Duodenal mucosa (tissue), 2 donors: ENCODE results near the gene POLN.

ENCODE experiments used
- H3K27ac ChIP-seq: one replicate; pipeline ENCODE4 v1.7.0; 2013; ENCODE audit warnings: low read depth, low read length
- H3K27me3 ChIP-seq, 2 donors: one replicate each; pipeline ENCODE4 v1.7.0; 2013; ENCODE audit warnings: low read length in 2 of 2, control low read depth in 1 of 2; ENCODE audit not compliant: insufficient read depth in 2 of 2, control insufficient read depth in 1 of 2
- H3K36me3 ChIP-seq, 2 donors: one replicate each; pipeline ENCODE4 v1.7.0; 2013; ENCODE audit warnings: low read length in 2 of 2, control low read depth in 1 of 2; ENCODE audit not compliant: insufficient read depth in 2 of 2, control insufficient read depth in 1 of 2
- H3K4me1 ChIP-seq, 2 donors: one replicate each; pipeline ENCODE4 v1.7.0; 2013; ENCODE audit warnings: low read length in 2 of 2, control low read depth in 1 of 2; ENCODE audit not compliant: insufficient read depth in 2 of 2, control insufficient read depth in 1 of 2
- H3K4me3 ChIP-seq, 2 donors: one replicate each; pipeline ENCODE4 v1.7.0; 2013; ENCODE audit warnings: low read length in 2 of 2, low read depth in 1 of 2
- H3K9ac ChIP-seq, 2 donors: one replicate each; pipeline ENCODE4 v1.7.0; 2013; ENCODE audit warnings: low read length in 2 of 2, low read depth in 1 of 2
- H3K9me3 ChIP-seq, 2 donors: one replicate each; pipeline ENCODE4 v1.7.0; 2013; ENCODE audit warnings: low read length in 2 of 2, control low read depth in 1 of 2; ENCODE audit not compliant: control insufficient read depth in 1 of 2

Gene POLN

GRCh38 chr4:2274320-2275043 lies 32.6 kb upstream of the POLN start:
- H3K9me3 ChIP-seq: no peaks in the 10 kb centered on the region
- H3K4me3 ChIP-seq: no peak overlapping the region
- H3K27me3 ChIP-seq: no peaks in the 10 kb centered on the region
- no peak overlapping the region for H3K9ac ChIP-seq
- no peaks in the 10 kb centered on the region for H3K4me1 ChIP-seq
- H3K36me3 ChIP-seq: no peaks in the 10 kb centered on the region
- H3K27ac ChIP-seq: no peak overlapping the region

GRCh38 chr4:2273657-2274319 lies 31.9 kb upstream of the POLN start:
- Histone ChIP-seq H3K4me1 (no peaks in the 10 kb centered on the region), H3K27ac (no peak overlapping the region), H3K9ac (no peak overlapping the region), H3K36me3 (no peaks in the 10 kb centered on the region), H3K27me3 (no peaks in the 10 kb centered on the region), H3K9me3 (no peaks in the 10 kb centered on the region), H3K4me3 (no peak overlapping the region)

GRCh38 chr4:2273221-2273620 lies 31.3 kb upstream of the POLN start:
- H3K4me1 ChIP-seq: no peaks in the 10 kb centered on the region
- H3K4me3 ChIP-seq: no peak overlapping the region
- no peaks in the 10 kb centered on the region for H3K27me3 ChIP-seq
- H3K36me3 ChIP-seq: no peaks in the 10 kb centered on the region
- no peak overlapping the region for H3K27ac ChIP-seq
- no peak overlapping the region for H3K9ac ChIP-seq
- no peaks in the 10 kb centered on the region for H3K9me3 ChIP-seq

GRCh38 chr4:2272828-2273120 lies 30.9 kb upstream of the POLN start:
- Histone ChIP-seq H3K9me3 (no peaks in the 10 kb centered on the region), H3K4me3 (no peak overlapping the region), H3K4me1 (no peaks in the 10 kb centered on the region), H3K9ac (no peak overlapping the region), H3K27ac (no peak overlapping the region), H3K36me3 (no peaks in the 10 kb centered on the region), H3K27me3 (no peaks in the 10 kb centered on the region)

- H3K4me3 ChIP-seq: no peak overlapping the region
- H3K27me3 ChIP-seq: no peaks in the 10 kb centered on the region
- no peaks in the 10 kb centered on the region for H3K9me3 ChIP-seq
- no peaks in the 10 kb centered on the region for H3K36me3 ChIP-seq
- H3K9ac ChIP-seq: no peak overlapping the region
- H3K27ac ChIP-seq: no peak overlapping the region
- H3K4me1 ChIP-seq: no peaks in the 10 kb centered on the region
Observed at GRCh38 chr4:2272026-2272827, 30.3 kb upstream of the POLN start.

GRCh38 chr4:2271279-2272025 lies 29.5 kb upstream of the POLN start:
- no peaks in the 10 kb centered on the region for H3K9me3 ChIP-seq
- no peaks in the 10 kb centered on the region for H3K36me3 ChIP-seq
- no peaks in the 10 kb centered on the region for H3K4me1 ChIP-seq
- no peak overlapping the region for H3K9ac ChIP-seq
- H3K27me3 ChIP-seq: no peaks in the 10 kb centered on the region
- H3K27ac ChIP-seq: no peak overlapping the region
- H3K4me3 ChIP-seq: no peak overlapping the region

- no peaks in the 10 kb centered on the region for H3K9me3 ChIP-seq
- no peak overlapping the region for H3K4me3 ChIP-seq
- H3K36me3 ChIP-seq: no peaks in the 10 kb centered on the region
- H3K27ac ChIP-seq: no peak overlapping the region
- no peaks in the 10 kb centered on the region for H3K27me3 ChIP-seq
- no peaks in the 10 kb centered on the region for H3K4me1 ChIP-seq
- H3K9ac ChIP-seq: no peak overlapping the region
Observed at GRCh38 chr4:2270341-2271165, 28.6 kb upstream of the POLN start.

GRCh38 chr4:2269618-2270163 lies 27.8 kb upstream of the POLN start:
- no peaks in the 10 kb centered on the region for H3K27me3 ChIP-seq
- H3K9ac ChIP-seq: no peak overlapping the region
- no peak overlapping the region for H3K27ac ChIP-seq

GRCh38 chr4:2269206-2269531 lies 27.2 kb upstream of the POLN start:
- H3K4me1 ChIP-seq: peaks cover 0 to 2% of the 10 kb centered on the region in 2 donors
- H3K36me3 ChIP-seq: no peaks in the 10 kb centered on the region
- H3K27me3 ChIP-seq: no peaks in the 10 kb centered on the region
- H3K4me3 ChIP-seq: no peak overlapping the region
- no peak overlapping the region for H3K9ac ChIP-seq
- H3K9me3 ChIP-seq: no peaks in the 10 kb centered on the region
- H3K27ac ChIP-seq: no peak overlapping the region

More at GRCh38 chr4:2269618-2270163, 27.8 kb upstream of the POLN start:
- H3K9me3 ChIP-seq: no peaks in the 10 kb centered on the region
- no peak overlapping the region for H3K4me3 ChIP-seq
- H3K4me1 ChIP-seq: no peaks in the 10 kb centered on the region
- H3K36me3 ChIP-seq: no peaks in the 10 kb centered on the region
